ENCODE results near the gene PRSS33. TPM values are rescaled to one million over a fixed set of nuclear protein-coding genes. Genes with fewer than 3 reads are reported as not detected.

The PRSS33 gene
- total RNA-seq, 2 experiments from 2014 or later, result not detected

DNA sequence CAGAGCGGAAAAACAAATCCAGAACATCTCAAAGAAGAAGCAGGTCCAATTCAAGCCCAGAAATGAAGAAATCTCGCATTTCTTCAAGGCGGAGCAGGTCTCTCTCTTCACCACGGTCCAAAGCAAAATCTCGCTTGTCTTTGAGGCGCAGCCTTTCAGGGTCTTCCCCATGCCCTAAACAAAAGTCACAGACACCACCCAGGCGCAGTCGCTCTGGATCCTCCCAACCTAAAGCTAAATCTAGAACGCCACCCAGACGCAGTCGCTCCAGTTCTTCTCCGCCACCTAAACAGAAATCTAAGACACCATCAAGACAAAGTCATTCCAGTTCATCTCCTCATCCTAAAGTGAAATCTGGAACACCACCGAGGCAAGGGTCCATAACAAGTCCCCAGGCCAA is 24.6 kb downstream of the PRSS33 start:
- Mint-ChIP-seq H3K4me3 (no peak overlapping the region), H3K36me3 (ENCODE audit: low read depth) (peaks cover 94% of the 10 kb centered on the region), H3K9me3 (ENCODE audit: insufficient read depth) (no peaks in the 10 kb centered on the region), H3K4me1 (ENCODE audit: low read depth) (peaks cover 8% of the 10 kb centered on the region), H3K27ac (no peak overlapping the region), H3K27me3 (ENCODE audit: low read depth) (no peaks in the 10 kb centered on the region)
- CTCF ChIA-PET, result no interaction called here
- POLR2A ChIA-PET, result interaction anchor here (0.6 to 1.5 kb wide), 2 partner anchors 10 to 267 kb away, joined by 3 to 9 read pairs; partner anchors contain the start of gene SRRM2
- ATAC-seq (no peak), DNase-seq (no peak)

DNA sequence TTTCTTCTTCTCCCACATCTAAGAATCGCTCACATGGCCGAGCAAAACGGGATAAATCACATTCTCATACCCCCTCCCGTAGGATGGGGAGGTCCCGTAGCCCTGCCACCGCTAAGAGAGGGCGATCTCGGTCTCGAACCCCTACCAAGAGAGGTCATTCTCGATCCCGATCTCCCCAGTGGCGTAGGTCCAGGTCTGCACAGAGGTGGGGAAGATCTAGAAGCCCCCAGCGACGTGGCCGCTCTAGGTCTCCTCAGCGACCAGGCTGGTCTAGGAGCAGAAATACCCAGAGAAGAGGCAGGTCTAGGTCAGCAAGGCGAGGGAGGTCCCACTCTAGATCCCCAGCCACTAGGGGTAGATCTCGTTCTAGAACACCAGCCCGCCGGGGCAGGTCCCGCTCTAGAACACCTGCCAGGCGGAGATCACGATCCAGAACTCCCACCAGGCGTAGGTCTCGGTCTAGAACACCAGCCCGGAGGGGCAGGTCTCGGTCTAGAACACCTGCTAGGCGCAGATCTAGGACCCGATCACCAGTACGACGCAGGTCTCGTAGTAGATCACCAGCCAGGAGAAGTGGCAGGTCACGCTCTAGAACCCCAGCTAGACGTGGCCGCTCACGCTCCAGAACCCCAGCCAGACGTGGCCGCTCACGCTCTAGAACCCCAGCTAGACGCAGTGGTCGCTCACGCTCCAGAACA is 25.3 kb downstream of the PRSS33 start:
- no peak overlapping the region for H3K27ac Mint-ChIP-seq
- peaks cover 12% of the 10 kb centered on the region for H3K4me1 Mint-ChIP-seq (ENCODE audit: low read depth)
- H3K9me3 Mint-ChIP-seq (ENCODE audit: insufficient read depth), result no peaks in the 10 kb centered on the region
- ATAC-seq (no peak), DNase-seq (no peak)
- ChIA-PET CTCF (no interaction called here), POLR2A (interaction anchor here (0.6 to 1.5 kb wide), 2 partner anchors 9 to 268 kb away, joined by 3 to 9 read pairs; partner anchors contain the start of gene SRRM2)
- H3K27me3 Mint-ChIP-seq (ENCODE audit: low read depth), result no peaks in the 10 kb centered on the region
- H3K4me3 Mint-ChIP-seq, result no peak overlapping the region
- H3K36me3 Mint-ChIP-seq (ENCODE audit: low read depth), result peaks cover 98% of the 10 kb centered on the region

DNA sequence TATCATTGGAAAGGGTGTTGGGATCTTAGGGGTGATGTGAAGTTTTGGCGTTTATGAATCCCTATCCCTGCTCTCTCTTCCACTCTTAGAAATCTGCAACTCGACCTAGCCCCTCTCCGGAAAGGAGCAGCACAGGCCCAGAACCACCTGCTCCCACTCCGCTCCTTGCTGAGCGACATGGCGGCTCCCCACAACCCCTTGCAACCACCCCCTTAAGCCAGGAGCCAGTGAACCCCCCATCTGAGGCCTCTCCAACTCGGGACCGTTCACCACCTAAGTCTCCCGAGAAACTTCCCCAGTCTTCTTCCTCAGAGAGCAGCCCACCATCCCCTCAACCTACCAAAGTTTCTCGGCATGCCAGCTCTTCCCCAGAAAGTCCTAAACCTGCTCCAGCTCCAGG is 25.9 kb downstream of the PRSS33 start:
- DNase-seq (no peak), ATAC-seq (no peak)
- Mint-ChIP-seq H3K27ac (no peak overlapping the region), H3K36me3 (ENCODE audit: low read depth) (peaks cover 98% of the 10 kb centered on the region), H3K4me1 (ENCODE audit: low read depth) (peaks cover 18% of the 10 kb centered on the region), H3K4me3 (no peak overlapping the region), H3K27me3 (ENCODE audit: low read depth) (no peaks in the 10 kb centered on the region), H3K9me3 (ENCODE audit: insufficient read depth) (no peaks in the 10 kb centered on the region)
- ChIA-PET CTCF (no interaction called here), POLR2A (no interaction called here)

DNA sequence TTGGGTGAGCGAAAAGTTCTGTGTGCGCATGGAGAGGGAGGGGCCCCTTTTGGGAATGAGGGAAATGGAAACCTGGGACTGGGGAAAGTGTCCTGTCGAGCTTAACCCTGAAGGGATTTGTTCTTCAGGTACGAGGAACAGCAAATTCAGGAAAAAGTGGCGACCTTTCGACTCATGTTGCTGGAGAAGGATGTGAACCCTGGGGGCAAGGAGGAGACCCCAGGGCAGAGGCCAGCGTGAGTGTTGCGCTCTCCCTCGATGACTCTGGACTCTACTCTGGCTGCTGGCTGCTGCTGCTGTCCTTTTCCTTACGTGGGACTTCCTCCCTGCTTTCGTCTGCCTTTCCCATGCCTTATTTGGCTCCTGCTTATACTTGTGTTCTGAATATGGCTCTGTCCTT is 30.0 kb downstream of the PRSS33 start:
- CTCF ChIA-PET, result interaction anchor here (0.9 to 1.0 kb wide), 2 partner anchors 8 to 9 kb away, joined by 3 to 4 read pairs; no protein-coding TSS in a partner anchor
- POLR2A ChIA-PET, result interaction anchor here (1.0 kb wide), 1 partner anchor 21 kb away, joined by 3 read pairs; no protein-coding TSS in a partner anchor
- H3K4me1 Mint-ChIP-seq (ENCODE audit: low read depth), result peaks cover 43% of the 10 kb centered on the region

DNA sequence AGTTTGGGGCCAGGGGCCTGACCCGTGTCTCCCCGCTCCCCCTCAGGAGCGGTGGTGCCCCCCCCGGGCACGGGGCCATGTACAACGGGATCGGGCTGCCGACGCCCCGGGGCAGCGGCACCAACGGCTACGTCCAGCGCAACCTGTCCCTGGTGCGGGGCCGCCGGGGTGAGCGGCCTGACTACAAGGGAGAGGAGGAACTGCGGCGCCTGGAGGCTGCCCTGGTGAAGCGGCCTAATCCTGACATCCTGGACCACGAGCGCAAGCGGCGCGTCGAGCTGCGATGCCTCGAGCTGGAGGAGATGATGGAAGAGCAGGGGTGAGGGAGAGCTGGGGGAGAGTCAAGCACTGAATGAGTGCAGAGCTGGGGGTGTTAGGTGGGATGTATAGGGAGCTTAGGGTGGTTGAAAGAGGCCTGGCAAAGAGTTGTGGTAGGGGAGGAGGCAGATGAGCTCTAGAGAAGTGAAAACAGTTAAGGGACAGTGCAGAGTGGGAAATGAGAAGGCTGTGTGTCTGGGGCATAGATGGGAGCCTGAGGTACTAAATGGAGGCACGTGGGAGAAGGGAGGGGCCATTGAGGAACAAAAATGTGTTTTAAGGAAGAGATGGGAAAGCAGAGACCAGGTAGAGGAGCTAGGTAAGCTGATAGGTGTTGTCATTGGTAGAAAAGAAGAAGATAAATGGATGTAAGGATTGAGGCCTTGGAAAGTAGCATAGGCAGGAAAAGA is 30.9 kb downstream of the PRSS33 start:
- Mint-ChIP-seq H3K4me1 (ENCODE audit: low read depth) (peaks cover 50% of the 10 kb centered on the region), H3K4me3 (no peak overlapping the region), H3K27ac (peak overlapping the region; percentile 13), H3K9me3 (ENCODE audit: insufficient read depth) (no peaks in the 10 kb centered on the region), H3K27me3 (ENCODE audit: low read depth) (no peaks in the 10 kb centered on the region), H3K36me3 (ENCODE audit: low read depth) (peaks cover 84% of the 10 kb centered on the region)
- ChIA-PET POLR2A (interaction anchor here (0.9 to 1.0 kb wide), 2 partner anchors 11 to 22 kb away, joined by 3 read pairs; no protein-coding TSS in a partner anchor), CTCF (interaction anchor here (1.0 kb wide), 1 partner anchor 9 kb away, joined by 4 read pairs; no protein-coding TSS in a partner anchor)
- ATAC-seq, result no peak
- no peak for DNase-seq

More for the DNA sequence above, 30.0 kb downstream of the PRSS33 start:
- no peak for ATAC-seq
- no peaks in the 10 kb centered on the region for H3K9me3 Mint-ChIP-seq (ENCODE audit: insufficient read depth)
- no peaks in the 10 kb centered on the region for H3K27me3 Mint-ChIP-seq (ENCODE audit: low read depth)
- H3K36me3 Mint-ChIP-seq (ENCODE audit: low read depth), result peaks cover 89% of the 10 kb centered on the region
- H3K27ac Mint-ChIP-seq, result no peak overlapping the region
- no peak overlapping the region for H3K4me3 Mint-ChIP-seq
- no peak for DNase-seq

DNA sequence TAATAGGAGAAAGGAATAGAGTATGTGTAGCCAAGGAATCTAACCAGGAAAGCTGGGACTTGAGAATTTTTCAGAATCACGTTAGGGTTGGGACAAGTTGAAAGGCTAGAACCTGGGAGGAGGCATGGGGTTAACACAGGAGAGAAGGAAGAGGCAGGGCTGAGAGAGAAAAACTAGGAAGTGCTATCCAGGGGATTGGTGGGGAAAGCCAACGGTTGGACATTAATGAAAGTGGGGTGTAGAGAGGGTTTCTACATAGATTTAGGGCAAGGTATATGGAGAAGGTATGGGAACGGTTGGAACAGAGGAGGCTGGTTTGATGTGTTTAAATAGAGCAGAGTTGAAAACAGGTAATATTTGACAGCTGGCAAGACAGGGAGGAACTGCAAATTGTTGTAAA is 32.2 kb downstream of the PRSS33 start:
- H3K4me3 Mint-ChIP-seq, result peak overlapping the region; percentile 95
- no peaks in the 10 kb centered on the region for H3K9me3 Mint-ChIP-seq (ENCODE audit: insufficient read depth)
- ATAC-seq (no peak), DNase-seq (no peak)
- ChIA-PET CTCF (no interaction called here), POLR2A (interaction anchor here (1.3 to 5.8 kb wide), 2 partner anchors 13 to 20 kb away, joined by 4 to 60 read pairs; partner anchors contain the start of gene ELOB)
- H3K36me3 Mint-ChIP-seq (ENCODE audit: low read depth), result peaks cover 76% of the 10 kb centered on the region
- no peaks in the 10 kb centered on the region for H3K27me3 Mint-ChIP-seq (ENCODE audit: low read depth)
- H3K4me1 Mint-ChIP-seq (ENCODE audit: low read depth), result peaks cover 63% of the 10 kb centered on the region
- peak overlapping the region; percentile 63 for H3K27ac Mint-ChIP-seq

DNA sequence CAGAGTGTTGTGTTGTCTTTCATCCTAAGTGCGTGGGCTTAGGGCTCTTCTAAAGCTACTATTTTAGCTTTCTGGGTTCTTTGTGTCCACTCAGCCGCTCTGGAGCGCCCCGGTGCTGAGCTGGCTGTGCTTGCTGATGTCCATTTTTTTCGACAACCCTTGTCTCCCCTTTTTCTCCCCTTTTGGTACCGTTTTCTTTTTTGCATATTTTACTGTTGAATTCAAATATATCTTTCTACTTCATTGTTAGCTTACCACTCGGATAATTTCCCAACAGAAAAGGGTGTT is 33.7 kb downstream of the PRSS33 start:
- Mint-ChIP-seq H3K36me3 (ENCODE audit: low read depth) (peaks cover 67% of the 10 kb centered on the region), H3K27ac (peak overlapping the region; percentile 63), H3K9me3 (ENCODE audit: insufficient read depth) (no peaks in the 10 kb centered on the region), H3K4me3 (peak overlapping the region; percentile 95), H3K4me1 (ENCODE audit: low read depth) (peaks cover 67% of the 10 kb centered on the region), H3K27me3 (ENCODE audit: low read depth) (no peaks in the 10 kb centered on the region)
- ChIA-PET CTCF (interaction anchor here (0.7 to 1.3 kb wide), 3 partner anchors 21 to 129 kb away, joined by 3 to 4 read pairs (median 3); partner anchors contain the start of gene FLYWCH2), POLR2A (interaction anchor here (1.3 to 5.8 kb wide), 5 partner anchors 9 to 71 kb away, joined by 4 to 60 read pairs (median 9); partner anchors contain the start of genes ELOB and KCTD5)
- ATAC-seq, result no peak
- no peak for DNase-seq

DNA sequence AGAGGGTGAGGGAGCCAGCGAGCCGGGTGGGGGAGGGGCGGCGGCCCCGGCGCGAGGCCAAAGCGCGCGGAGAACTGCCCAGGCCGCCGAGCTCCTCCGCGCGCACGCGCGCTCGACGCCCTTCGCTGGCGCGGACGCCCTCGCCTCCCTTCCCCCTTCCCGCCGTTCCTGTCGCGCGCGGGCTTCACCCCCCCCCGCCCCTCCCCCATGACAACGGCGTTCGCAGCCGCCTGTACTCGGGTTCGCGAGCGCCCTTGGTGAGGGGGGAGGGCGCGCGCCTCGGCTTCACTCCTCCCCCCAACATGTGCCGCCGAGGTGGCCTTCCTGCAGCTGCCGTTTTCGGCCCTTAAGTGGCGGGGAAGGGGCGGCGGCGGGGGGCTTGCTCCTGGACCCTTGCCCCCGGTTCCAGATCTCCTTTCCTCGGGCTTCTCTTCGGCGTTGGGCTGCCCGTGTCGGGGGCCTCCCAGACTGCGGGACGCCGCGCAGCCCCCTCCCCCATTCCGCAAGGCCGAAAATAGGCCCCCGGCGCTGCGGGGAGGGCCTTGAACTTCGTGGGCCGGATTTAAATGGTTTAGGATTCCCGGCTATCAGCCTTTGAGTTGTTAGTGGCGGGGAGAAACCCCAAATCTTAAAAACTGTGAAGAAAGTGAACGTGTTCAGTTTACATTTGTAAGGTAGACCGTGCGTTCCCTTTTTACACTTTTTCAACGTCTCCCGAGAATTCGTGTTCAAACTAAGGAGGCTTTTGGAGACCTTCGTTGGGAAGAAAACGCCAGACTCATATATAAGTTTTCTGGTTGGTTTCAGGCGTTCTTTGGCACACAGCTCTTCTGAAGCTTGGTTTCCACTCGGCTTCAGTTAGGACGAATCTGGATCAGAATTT is 34.3 kb downstream of the PRSS33 start:
- DNase-seq, result peak; percentile 74
- peak; percentile 48 for ATAC-seq
- H3K27me3 Mint-ChIP-seq (ENCODE audit: low read depth), result no peaks in the 10 kb centered on the region
- no peaks in the 10 kb centered on the region for H3K9me3 Mint-ChIP-seq (ENCODE audit: insufficient read depth)
- peak overlapping the region; percentile 99 for H3K27ac Mint-ChIP-seq
- H3K36me3 Mint-ChIP-seq (ENCODE audit: low read depth), result peaks cover 61% of the 10 kb centered on the region
- H3K4me3 Mint-ChIP-seq, result peak overlapping the region; percentile 95
- ChIA-PET POLR2A (interaction anchor here (0.6 to 5.8 kb wide), 10 partner anchors 10 to 397 kb away, joined by 3 to 60 read pairs (median 4); partner anchors contain the start of genes AMDHD2, ELOB and KCTD5), CTCF (interaction anchor here (0.9 to 1.3 kb wide), 2 partner anchors 22 to 130 kb away, joined by 3 to 4 read pairs; partner anchors contain the start of gene FLYWCH2)
- peaks cover 66% of the 10 kb centered on the region for H3K4me1 Mint-ChIP-seq (ENCODE audit: low read depth)

DNA sequence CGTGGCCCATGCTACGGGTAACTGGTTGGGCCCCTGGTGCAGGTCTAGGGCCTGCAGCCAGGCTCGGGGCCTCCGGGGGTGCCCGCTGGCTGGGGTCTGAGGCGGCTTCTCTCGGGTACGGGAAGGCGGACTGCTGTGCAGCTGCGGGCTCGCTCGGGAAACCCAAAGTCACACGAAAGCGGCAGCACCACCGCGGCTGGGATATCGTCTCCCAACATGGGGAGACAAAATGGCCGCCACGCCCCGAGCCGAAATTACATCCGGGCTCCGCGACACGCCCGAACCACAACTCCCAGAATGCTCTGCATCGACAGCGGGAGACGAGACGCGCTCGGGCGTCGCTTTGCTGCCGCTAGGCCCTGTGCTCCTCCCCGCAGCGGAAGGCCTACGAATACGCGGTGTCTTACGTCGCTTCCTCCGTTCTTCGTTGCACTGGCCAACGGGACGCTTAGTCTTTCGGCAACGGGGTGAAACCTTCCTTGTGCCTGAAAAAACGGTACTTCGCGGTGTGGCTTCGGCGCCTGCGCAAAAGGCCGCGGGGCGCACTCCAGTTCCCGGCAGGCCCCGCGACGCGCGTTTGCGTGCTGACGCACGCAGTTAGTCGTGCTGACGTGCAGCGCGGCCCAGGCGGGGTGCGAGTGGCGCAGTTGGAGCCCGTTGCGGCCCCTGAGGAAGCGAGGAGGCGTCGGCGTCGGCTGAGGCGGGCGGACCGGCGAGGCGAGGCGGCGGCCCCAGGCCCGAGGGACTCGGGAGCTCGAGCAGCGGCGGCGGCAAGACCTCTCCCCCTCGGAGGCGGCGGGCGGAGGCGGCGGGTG is 35.1 kb downstream of the PRSS33 start, which contains the start of gene SRRM2:
TSS of gene SRRM2 (plus strand) at position 604 of the 815 bp plus-strand sequence. CDS start 3,727 bp downstream, outside the sequence.
- H3K27me3 Mint-ChIP-seq (ENCODE audit: low read depth), result no peaks in the 10 kb centered on the region
- DNase-seq, result peak; percentile 97
- peak; percentile 91 for ATAC-seq
- peak within 1 kb of the TSS; percentile 95 for H3K4me3 Mint-ChIP-seq
- peak within 1 kb of the TSS; percentile 99 for H3K27ac Mint-ChIP-seq
- H3K36me3 Mint-ChIP-seq (ENCODE audit: low read depth), result peaks cover 53% of the 10 kb centered on the region
- no peaks in the 10 kb centered on the region for H3K9me3 Mint-ChIP-seq (ENCODE audit: insufficient read depth)
- ChIA-PET CTCF (no interaction called here), POLR2A (interaction anchor here (0.6 to 5.8 kb wide), 9 partner anchors 10 to 398 kb away, joined by 3 to 60 read pairs (median 5); partner anchors contain the start of genes AMDHD2, ELOB and KCTD5)
- peaks cover 61% of the 10 kb centered on the region for H3K4me1 Mint-ChIP-seq (ENCODE audit: low read depth)

DNA sequence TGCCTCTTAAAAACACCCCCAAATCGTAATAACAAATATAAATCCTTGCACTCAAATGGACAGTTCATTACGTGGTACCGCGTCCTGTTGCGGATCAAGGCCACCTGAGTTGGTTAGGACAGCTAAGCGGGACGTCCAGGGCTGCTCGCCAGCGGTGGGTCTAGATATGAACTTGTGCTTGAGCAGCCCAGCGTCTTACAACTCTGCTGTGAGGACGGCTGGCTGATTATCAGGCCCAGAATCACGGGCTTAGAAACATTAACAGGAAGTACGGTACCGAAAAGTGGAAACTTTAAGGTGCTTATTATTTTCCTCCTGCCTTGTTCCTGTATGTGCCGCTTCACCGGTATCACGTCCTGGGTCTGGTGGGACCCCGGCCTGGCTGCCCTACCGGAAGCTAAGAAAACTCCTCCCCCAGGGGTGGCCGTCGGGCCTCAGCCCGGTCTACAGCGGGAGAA is 35.8 kb downstream of the PRSS33 start:
- Mint-ChIP-seq H3K4me1 (ENCODE audit: low read depth) (peaks cover 56% of the 10 kb centered on the region), H3K36me3 (ENCODE audit: low read depth) (peaks cover 46% of the 10 kb centered on the region), H3K9me3 (ENCODE audit: insufficient read depth) (no peaks in the 10 kb centered on the region), H3K27me3 (ENCODE audit: low read depth) (no peaks in the 10 kb centered on the region), H3K27ac (peak overlapping the region; percentile 99), H3K4me3 (peak overlapping the region; percentile 90)
- ATAC-seq (no peak), DNase-seq (no peak)
- ChIA-PET CTCF (no interaction called here), POLR2A (interaction anchor here (1.1 to 5.8 kb wide), 5 partner anchors 10 to 116 kb away, joined by 4 to 60 read pairs (median 9); partner anchors contain the start of genes ELOB and KCTD5)

Measured in activated CD8-positive, alpha-beta T cell treated with anti-CD3 and anti-CD28 coated beads, Interleukin-2, amount 10 ng/mL, durations not matched to agents 7 days and 5 days (primary cell).